ENCODE results near the gene ORM1.
A peak's percentile ranks its signal among the peaks of the same experiment; 100 is the strongest.

Gene ORM1

DNA sequence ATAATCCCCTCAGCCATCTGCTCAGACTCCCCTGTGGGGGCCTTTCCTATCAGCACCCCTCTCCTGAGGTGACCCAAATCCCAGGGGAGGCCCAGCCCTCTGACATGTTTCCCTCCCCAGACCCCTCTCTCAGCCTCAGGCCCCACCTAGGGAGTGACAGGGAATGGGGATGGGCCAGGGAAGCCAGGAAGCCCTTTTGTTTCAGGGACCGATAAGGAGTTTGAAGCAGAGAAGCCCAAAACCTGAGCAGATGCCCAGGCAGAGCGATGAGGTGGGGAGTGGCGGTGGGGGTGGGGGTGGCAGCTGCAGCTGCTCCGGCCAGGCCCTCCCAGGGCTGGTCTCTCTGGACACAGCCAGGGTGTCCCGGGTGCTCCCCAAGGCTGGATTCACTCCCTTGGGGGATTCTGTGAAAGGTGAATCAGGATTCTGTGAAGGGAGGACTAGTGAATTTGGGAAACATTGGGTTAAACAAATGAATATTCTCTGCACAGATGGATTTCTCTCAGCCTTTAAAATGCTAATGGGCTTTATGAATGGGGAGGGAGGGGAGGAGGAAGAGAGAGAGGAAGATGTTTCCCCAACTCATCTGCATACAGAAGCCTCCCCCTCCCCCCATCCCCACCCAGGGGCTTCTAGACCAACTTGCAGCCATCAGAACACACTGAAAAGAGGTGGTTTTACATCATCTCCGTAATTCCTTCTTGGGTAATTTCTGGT is 47.5 kb downstream of the ORM1 start:
- TF ChIP-seq GATA3 (IDR thresholded peaks at IDR 0.05; ENCODE audit: low read depth, low read length) (no peak), GATA2 (IDR thresholded peaks at IDR 0.05; ENCODE audit: low read depth, low read length) (no peak)

DNA sequence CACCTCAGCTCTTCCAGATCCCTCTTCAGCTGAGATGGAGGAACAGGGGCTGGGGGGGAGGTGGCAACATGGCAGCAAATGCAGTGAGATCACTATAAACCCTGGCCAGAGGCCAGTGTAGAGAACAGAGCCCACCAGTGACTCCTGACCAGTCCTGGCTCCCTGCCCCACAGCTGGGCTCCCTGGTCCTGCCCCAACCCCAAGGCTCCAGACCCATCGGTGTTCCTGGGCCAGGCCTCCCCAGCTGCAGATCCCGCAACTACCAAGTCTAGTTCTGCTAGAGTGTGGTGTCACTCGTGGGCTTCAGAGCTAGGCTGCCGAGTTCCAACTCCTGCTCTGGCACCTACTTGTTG is 48.0 kb downstream of the ORM1 start:
- no peak for TF ChIP-seq GATA3 (IDR thresholded peaks at IDR 0.05; ENCODE audit: low read depth, low read length)
- TF ChIP-seq GATA2 (IDR thresholded peaks at IDR 0.05; ENCODE audit: low read depth, low read length) = no peak

DNA sequence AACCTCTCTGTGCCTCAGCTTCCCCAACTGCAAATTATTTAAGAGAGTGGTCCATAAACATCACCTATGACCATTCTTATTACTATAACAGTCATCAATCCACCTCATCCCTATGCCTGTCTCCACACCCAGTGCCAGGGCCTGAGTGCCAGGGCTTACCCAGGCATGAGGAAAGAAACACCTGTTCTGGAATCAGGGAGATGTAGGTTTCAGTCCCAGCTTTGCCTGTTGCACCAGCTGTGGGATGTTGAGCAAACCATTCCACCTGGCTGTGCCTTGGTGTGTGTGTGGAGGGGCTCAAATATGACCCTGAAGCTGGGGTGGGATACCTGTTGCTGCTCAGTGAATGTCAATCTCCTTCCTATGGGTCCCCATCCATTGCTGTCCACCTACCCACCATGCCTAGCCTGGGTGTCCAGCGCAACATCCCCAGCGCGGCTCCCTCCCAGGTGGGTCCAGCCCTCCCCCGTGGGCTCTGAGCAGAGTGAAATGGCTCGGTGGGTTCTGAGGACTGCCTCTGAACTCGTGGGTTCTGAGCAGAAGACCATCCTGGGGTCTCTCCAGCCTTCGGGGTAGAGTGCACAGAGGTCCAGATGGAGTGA is 48.5 kb downstream of the ORM1 start:
- TF ChIP-seq GATA3 (IDR thresholded peaks at IDR 0.05; ENCODE audit: low read depth, low read length) (no peak), GATA2 (IDR thresholded peaks at IDR 0.05; ENCODE audit: low read depth, low read length) (no peak)

- peak; percentile 34 for TF ChIP-seq GATA2 (IDR thresholded peaks at IDR 0.05; ENCODE audit: low read depth, low read length)
- no peak for TF ChIP-seq GATA3 (IDR thresholded peaks at IDR 0.05; ENCODE audit: low read depth, low read length)
Observed at GRCh38 chr9:114371973-114372917, 49.3 kb downstream of the ORM1 start.

GRCh38 chr9:114372921-114373448 is 50.1 kb downstream of the ORM1 start:
- TF ChIP-seq GATA3 (IDR thresholded peaks at IDR 0.05; ENCODE audit: low read depth, low read length) (no peak), GATA2 (IDR thresholded peaks at IDR 0.05; ENCODE audit: low read depth, low read length) (no peak)

- no peak for TF ChIP-seq GATA3 (IDR thresholded peaks at IDR 0.05; ENCODE audit: low read depth, low read length)
- TF ChIP-seq GATA2 (IDR thresholded peaks at IDR 0.05; ENCODE audit: low read depth, low read length) = no peak
Observed at GRCh38 chr9:114373960-114374730, 51.2 kb downstream of the ORM1 start.

- TF ChIP-seq GATA3 (IDR thresholded peaks at IDR 0.05; ENCODE audit: low read depth, low read length) (no peak), GATA2 (IDR thresholded peaks at IDR 0.05; ENCODE audit: low read depth, low read length) (no peak)
Observed at GRCh38 chr9:114374936-114375335, 52.0 kb downstream of the ORM1 start.

GRCh38 chr9:114375386-114376175 is 52.7 kb downstream of the ORM1 start:
- TF ChIP-seq GATA3 (IDR thresholded peaks at IDR 0.05; ENCODE audit: low read depth, low read length) (no peak), GATA2 (IDR thresholded peaks at IDR 0.05; ENCODE audit: low read depth, low read length) (no peak)

Data from SH-SY5Y (cell line).